Glomerular endothelial cell (primary cell): Measurements from ENCODE around the gene NKD1. TPM values are rescaled to one million over a fixed set of nuclear protein-coding genes. Genes with fewer than 3 reads are reported as not detected.

Source experiments
- DNase-seq: peaks from one replicate; pipeline ENCODE4 v3.0.0-alpha.2; 2011; ENCODE audit warnings: low read depth, low spot score; ENCODE audit errors: extremely low read depth
- total RNA-seq: library from RNA; depleted of rRNA; stranded (reverse); fragments of >200 nt; gene quantifications from 2 replicates; pipeline ENCODE4 v1.2.3, GENCODE V29; 2015

Gene NKD1
- total RNA-seq, 1 donor from 2014 or later: under 0.01 TPM

DNA sequence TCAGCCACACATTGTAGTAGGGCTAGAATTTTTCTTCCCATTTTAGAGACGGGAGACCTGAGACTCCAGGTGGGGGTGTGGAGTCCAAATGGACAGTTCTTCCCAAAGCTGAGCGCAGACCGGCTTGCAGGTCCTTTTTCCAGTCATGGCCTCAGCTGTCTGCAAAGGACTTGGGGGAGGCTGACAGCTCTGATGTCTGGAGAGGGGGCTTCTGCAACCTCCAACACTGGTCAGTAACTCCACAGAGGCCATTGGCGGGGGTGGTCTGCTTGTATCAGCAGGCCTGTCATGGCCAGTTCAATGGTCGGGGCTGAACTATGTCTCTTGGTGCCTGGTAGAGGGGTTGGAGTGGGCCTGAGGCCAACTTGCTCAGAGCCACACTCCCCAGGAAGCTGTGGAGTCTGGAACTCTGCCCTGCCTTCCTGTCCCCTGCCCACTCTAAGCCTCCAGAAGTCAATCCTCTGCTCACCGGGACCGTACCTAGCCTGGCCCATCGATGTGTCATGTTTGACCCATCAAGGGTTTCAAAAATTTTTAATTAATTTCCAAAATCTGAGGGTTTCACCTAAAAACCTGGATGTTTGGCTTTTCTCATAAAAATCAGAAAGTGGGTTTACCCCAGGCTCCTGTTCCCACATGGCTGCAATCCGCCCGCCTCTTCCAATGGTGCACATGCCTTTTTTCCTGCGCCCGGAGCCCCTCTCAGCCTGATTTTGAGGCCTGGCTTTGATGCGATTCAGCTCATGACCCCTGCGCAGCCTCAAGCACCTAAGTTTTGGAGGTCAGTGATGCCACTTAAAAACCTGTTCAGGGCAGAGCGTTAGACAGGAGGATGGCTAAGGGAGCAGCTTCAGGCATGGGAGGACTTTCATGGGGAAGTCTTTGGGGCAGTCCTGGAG lies 93.0 kb downstream of the NKD1 start:
- no peak for DNase-seq

DNA sequence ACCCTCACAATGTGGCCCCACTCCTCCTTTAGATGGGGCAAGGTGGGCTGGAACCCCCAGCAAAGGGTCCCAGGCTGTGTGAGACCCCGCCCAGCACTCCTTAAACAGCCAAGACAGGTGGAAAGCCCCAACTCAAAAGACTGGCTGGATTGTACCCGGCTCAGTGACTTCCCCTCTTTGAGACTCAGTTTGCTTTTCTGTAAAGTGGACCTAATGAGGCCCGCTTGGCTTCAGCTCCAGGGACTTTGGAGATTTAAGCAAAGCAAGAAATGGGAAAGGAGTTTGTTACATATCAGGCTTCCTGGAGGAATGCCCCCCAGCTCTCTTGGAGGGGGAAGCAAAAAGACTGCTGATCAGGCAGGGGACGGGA lies 93.6 kb downstream of the NKD1 start:
- DNase-seq: no peak

- DNase-seq: no peak
These were observed 94.2 kb downstream of the NKD1 start for GRCh38 chr16:50642349-50642748.

- DNase-seq: no peak
These were observed 95.0 kb downstream of the NKD1 start for GRCh38 chr16:50643192-50643591.

DNA sequence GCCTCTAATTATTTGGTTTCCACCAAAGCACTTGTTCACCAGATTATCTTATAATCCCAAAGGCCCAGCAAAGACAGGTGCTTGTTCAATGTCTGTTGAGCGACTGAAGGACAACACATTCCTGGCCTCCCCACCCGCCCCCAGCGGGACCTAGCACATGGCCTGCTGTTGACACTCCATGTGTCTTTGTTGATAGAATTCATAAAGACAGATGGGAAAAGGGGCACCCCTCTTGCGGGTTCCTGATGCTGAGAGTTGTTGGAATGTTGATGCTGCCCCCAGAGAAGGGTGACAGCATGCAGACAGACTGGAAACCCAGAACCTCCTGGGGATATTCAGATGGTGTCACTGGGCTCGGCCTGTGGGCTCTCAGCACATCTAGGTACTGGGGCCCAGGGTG lies 96.0 kb downstream of the NKD1 start:
- no peak for DNase-seq

GRCh38 chr16:50644729-50645128 lies 96.5 kb downstream of the NKD1 start:
- DNase-seq: no peak

GRCh38 chr16:50645563-50646220 lies 97.5 kb downstream of the NKD1 start:
- DNase-seq: no peak

DNA sequence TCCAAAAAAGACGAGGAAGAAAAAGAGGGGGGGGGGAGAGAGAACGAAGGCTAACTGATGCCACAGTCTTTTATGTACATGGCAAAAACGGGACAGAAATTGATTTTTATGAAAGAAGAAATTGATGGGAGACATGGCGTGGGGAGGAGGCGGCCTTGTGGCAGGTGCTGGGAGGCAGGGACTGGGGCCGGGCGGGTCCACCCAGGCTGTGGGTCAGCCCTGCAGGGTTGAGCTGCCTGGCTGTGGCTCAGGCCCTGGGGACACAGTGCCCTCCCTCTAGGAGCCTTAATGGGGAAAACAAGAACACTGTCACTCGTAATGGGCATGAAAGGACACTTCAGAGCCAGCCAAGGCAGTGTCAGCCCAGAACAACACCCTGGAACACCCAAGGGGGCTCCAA lies 98.1 kb downstream of the NKD1 start:
- DNase-seq: no peak

DNA sequence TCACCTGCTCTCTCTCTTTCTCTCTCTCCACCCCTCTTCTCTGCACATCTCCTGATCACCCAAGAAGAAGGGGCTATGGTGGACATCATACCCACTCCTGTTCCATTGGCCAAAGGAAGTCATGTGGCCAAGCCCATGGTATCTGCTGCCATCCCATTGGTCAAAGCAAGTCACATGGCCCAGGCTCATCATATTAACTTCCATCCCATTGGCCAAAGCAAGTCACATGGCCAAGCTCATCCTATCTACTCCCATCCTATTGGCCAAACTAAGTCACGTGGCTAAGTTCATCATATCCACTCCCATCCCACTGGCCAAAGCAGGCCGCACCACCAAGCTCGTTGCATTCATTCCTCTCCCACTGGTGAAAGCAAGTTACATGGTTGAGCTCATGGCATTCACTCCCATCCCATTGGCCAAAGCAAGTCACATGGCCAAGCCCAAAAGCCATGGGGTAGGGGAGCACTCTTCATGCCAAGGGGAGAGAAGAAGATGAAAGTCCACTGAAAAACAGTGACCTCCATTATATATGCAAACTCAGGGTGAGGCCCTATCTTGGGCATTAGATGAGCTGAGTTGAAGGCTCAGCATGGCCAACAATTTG lies 103.7 kb downstream of the NKD1 start:
- DNase-seq: no peak

DNA sequence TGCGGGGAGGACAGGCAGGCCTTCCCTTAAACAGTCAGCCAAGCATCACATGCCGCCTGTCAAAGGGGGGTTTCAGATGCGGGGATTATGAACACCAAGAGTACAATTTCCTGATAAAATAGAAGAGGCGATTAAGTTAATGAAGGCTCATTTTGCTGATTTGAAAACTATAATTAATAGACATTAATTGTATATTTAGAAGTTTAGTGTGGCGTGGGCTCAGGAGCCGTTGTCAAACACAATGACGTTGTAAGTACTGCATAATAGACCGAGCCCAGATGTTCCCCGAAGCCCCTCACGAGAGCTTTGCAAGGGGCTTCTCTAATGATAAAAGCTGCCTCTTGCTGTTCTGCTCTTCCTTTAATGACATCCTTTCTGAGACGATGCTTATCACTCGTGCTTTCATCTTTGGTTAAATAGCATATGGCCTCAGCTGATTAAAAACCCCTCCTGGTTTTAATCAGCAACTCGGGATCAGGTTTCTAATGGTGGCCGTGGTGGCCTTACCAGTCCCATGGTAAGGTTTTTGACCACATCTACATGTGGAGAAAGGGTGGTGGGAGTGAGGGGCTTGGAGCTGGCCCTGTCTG lies 104.7 kb downstream of the NKD1 start:
- no peak for DNase-seq

DNA sequence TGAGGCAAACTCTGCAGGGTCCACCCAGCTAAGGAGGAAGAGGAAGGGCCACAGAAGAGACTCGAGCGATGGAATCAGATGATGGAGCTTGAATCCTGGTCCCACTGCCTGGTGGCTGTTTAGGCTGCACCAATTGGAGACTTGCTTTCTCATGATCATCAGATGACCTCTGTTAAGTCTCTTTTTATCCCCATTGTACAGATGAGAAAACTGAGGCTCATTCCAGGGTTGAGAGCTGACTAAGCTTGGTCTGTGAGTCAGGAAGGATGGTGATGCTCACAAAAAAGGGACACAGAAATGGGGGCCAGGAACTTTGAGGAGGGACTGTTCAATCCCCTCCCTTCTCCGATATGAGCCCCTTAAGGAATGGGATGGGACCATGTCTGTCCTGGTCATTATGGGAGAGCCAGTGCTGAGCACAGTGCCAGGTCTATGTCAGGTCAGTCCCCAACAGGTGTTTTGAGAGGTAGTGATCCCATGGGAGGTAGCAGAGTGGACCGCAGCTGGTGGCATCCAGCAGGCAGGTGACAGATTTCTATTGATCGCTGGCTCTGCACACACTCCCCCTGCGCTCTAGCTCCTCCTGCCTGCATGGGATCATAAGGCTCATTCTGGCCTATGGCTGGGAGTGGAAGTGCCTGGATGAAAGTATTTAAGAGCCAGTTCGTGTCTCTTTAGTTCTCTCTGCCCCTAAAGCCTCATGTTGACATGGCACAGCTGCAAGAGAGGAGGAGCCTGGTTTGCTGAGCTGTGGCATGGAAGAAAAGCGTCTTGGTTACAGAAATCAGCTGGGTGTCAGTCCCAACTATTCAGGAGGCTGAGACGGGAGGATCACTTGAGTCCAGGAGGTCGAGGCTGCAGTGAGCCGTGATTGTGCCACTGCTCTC lies 105.7 kb downstream of the NKD1 start:
- no peak for DNase-seq

DNA sequence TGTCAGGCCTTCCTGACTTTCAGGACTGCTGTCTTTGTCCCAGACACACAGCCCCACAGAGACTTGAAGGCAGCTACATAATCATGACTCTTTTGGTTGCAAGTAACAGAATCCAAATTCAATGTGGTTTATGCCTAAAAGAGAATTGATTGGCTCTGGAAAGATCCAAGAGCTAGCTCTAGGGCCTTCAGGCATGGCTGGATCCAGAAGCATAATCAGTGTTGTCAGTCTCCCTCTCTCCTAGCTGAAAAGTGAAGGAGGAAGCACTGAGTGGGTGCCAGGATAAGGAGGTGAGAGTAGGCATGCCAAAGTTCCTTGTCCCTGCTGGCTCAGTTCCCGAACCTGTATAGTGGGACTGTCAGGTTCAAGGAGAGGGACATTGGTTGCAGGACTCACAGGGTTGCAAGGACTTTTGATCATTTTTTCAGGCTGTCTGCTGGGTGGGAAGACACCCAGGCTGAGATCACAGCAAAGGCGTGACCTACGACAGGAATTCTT lies 107.4 kb downstream of the NKD1 start:
- DNase-seq: no peak

DNA sequence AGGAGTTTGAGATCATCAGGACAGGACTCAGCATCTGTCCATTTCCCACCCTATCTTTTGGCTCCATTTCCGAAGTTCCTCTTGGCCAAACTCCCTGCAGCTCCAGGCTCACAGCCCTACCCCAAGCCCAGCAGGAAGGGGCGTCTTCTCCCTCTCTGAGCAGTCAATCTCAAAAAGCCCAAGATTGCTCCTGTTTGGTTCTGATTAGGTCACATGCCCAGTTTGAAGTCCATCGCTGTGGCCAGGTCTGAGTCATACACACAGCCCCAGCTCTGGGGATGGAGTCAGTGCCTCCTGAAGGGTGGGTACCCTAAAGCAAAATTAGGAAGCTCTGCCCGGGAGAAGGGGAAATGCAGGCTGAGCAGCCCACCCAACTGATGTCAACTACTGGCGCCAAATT lies 109.0 kb downstream of the NKD1 start:
- no peak for DNase-seq

DNA sequence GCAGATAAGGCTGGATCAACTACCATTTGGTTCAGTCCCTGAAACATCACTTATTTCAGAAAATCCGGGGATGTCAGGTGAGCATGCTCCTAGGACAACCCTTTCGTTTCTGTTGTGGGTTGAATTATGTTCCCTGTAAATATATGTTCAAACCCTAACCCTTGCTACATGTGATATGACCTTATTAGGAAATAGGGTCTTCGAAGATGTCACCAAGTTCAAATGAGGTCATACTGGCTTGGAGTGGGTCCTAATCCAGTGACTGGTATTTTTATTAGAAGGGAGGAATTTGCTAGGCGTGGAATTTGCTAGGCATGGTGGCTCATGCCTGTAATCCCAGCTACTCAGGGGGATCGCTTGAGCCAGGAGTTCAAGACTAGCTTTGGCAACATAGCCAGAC lies 111.6 kb downstream of the NKD1 start:
- DNase-seq: no peak

GRCh38 chr16:50662306-50662940 lies 114.2 kb downstream of the NKD1 start:
- DNase-seq: no peak

DNA sequence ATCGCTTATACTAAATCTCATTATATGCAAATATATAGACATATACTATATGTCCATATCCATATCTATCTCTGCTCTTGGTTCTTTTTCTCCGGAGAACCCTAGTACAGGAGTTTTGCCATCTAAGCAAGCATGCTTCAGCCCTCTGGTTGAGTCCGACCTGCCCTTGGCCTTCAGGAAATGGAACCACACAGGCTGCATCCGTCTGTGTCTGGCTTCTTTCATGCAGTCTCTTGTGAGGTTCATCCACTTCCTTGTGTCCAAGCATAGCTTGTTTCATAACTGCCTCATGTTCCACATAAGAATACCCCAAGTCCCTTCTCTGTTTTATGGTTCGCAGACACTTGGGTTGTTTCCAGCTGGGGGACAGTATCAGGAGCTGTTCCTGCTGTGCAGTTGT lies 116.1 kb downstream of the NKD1 start:
- DNase-seq: no peak

- DNase-seq: peak; percentile 29
These were observed 117.1 kb downstream of the NKD1 start for GRCh38 chr16:50665128-50665878.

- DNase-seq: no peak
These were observed 118.7 kb downstream of the NKD1 start for GRCh38 chr16:50666658-50667496.
